ENCODE measurements around the gene SCN10A. TPM values are rescaled to one million over a fixed set of nuclear protein-coding genes. Genes with fewer than 3 reads are reported as not detected.

Gene SCN10A
- total and polyA plus RNA-seq, 2 of the 13 experiments (the other 11 are each of a cell fraction or from before 2014, with no cell fraction given) = not detected

DNA sequence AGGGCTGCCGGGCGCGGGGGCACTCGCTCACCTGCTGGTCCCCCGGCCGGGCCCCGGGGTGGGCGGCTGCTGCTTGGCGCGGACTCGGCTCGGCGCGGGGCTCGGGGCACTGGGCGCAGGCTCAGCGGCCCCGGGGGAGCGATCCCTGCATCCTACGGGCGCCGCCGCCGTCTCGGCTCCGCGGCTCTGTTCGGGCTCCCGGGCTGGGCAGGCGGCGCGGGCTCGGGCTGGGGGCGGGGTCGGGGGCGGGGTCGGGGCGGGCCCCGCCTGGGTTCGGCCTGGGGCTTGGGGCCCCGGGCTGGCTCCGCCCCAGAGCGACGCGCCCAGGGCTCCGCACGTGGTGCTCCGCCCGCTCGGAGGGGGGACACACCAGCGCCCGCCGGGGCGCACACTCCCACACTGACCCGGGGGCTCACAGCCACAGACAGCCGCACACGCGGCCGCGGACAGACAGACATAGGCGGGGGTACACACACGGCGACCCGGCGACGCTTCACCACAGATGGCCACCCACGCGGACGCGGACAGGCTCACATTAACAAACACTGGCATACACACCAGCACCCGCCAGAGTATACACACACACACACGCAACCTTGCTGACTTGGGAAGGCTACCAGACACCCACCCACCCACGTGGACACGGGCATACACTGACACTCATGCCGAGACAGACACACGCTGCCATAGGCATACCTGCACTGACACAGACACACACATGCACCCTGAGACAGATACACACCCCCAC lies 166.3 kb downstream of the SCN10A start, which contains the start of gene SCN5A:
SCN5A (minus strand) TSS at position 188 of the 748 bp plus-strand sequence. CDS start 16,380 bp downstream, outside the sequence.
- Histone ChIP-seq H3K27me3 (ENCODE audit: control insufficient read depth in 1 of 2, insufficient read depth in 2 of 2, low read length in 2 of 2) (peaks cover 6 to 50% of the 10 kb centered on the region in 2 experiments), H4K20me1 (ENCODE audit: insufficient read depth, low read length) (no peaks in the 10 kb centered on the region), H3K4me2 (ENCODE audit: low read depth, low read length) (peak within 1 kb of the TSS; percentile 71), H3K4me3 (replicated peaks in 1 of 3; ENCODE audit: insufficient read depth in 1 of 3, low read depth in 2 of 3, low read length in 3 of 3) (peak within 1 kb of the TSS in 2 of 3 experiments; percentile 39 to 61; a peak in 4 of 6 replicates), H3K79me2 (ENCODE audit: insufficient read depth, low read length) (no peaks in the 10 kb centered on the region), H3K4me1 (ENCODE audit: insufficient read depth, low read length) (peaks cover 13% of the 10 kb centered on the region), H3K9ac (ENCODE audit: insufficient read depth, low read depth, low read length) (no peak within 1 kb of the TSS), H2AFZ (ENCODE audit: low read length) (no peak within 1 kb of the TSS), H3K9me3 (ENCODE audit: low read length) (no peaks in the 10 kb centered on the region), H3K36me3 (replicated peaks in 1 of 2; ENCODE audit: control insufficient read depth in 1 of 2, insufficient read depth in 2 of 2, low read length in 2 of 2) (no peaks in the 10 kb centered on the region), H3K27ac (ENCODE audit: extremely low read length, insufficient read depth, low read length) (no peak within 1 kb of the TSS)
- 17% methylated on average over 3 of the region's 76 CpGs for WGBS (ENCODE audit: low lambda C conversion rate)
- POLR2A ChIA-PET = no interaction called here
- DNase-seq (ENCODE audit: low spot score) (no peak), ATAC-seq (peak; percentile 76), FAIRE-seq (no peak)
- no TSS peak for BruUV-seq (replicated peaks)
- intact Hi-C loops (cut with micrococcal nuclease; ENCODE audit: unreplicated experiment) (loop anchor here (5.0 to 10.0 kb wide), 3 partner anchors 178 to 1155 kb away; no protein-coding TSS in a partner anchor), in situ Hi-C loops (cut with HindIII; ENCODE audit: extremely low pct_ligation_motif_present, low pct_unique_long_range_greater_than_20kb) (loop anchor here (5.0 to 10.0 kb wide), 2 partner anchors 117 to 195 kb away; no protein-coding TSS in a partner anchor)
- CTCF ChIA-PET (ENCODE audit: low intra/inter-chr PET ratio, low total read pairs) = interaction anchor here (2.0 kb wide), 1 partner anchor 129 kb away, joined by 15 read pairs; no protein-coding TSS in a partner anchor
- TF ChIP-seq SNAI1 (CRISPR knock-in tag; IDR thresholded peaks at IDR 0.05; ENCODE audit: borderline replicate concordance) (no peak), POLR2G (IDR thresholded peaks at IDR 0.05; ENCODE audit: low read depth, low read length) (no peak), BRF2 (CRISPR knock-in tag; IDR thresholded peaks at IDR 0.05) (no peak), TFE3 (CRISPR knock-in tag; IDR thresholded peaks at IDR 0.05) (no peak), PTBP1 (IDR thresholded peaks at IDR 0.05; ENCODE audit: low read depth, low read length, poor library complexity, severe bottlenecking) (no peak), ZNF530 (CRISPR knock-in tag; IDR thresholded peaks at IDR 0.05; ENCODE audit: low read depth) (no peak), IKZF4 (CRISPR knock-in tag; IDR thresholded peaks at IDR 0.05; ENCODE audit: borderline replicate concordance, low read depth, not compliant biosample characterization) (no peak), E2F1 (CRISPR knock-in tag; IDR thresholded peaks at IDR 0.05) (no peak), ZNF580 (CRISPR knock-in tag; IDR thresholded peaks at IDR 0.05; ENCODE audit: borderline replicate concordance, low read depth) (no peak), ZNF383 (CRISPR knock-in tag; IDR thresholded peaks at IDR 0.05; ENCODE audit: borderline replicate concordance) (no peak), HNRNPH1 (optimal IDR thresholded peaks at IDR 0.05; ENCODE audit: low read depth, low read length) (no peak), RCOR2 (CRISPR knock-in tag; IDR thresholded peaks at IDR 0.05) (no peak)
- TF ChIP-seq, protein P1, sequence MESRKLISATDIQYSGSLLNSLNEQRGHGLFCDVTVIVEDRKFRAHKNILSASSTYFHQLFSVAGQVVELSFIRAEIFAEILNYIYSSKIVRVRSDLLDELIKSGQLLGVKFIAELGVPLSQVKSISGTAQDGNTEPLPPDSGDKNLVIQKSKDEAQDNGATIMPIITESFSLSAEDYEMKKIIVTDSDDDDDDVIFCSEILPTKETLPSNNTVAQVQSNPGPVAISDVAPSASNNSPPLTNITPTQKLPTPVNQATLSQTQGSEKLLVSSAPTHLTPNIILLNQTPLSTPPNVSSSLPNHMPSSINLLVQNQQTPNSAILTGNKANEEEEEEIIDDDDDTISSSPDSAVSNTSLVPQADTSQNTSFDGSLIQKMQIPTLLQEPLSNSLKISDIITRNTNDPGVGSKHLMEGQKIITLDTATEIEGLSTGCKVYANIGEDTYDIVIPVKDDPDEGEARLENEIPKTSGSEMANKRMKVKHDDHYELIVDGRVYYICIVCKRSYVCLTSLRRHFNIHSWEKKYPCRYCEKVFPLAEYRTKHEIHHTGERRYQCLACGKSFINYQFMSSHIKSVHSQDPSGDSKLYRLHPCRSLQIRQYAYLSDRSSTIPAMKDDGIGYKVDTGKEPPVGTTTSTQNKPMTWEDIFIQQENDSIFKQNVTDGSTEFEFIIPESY (CRISPR knock-in tag; IDR thresholded peaks at IDR 0.05) = no peak
- TF ChIP-seq, protein P2, sequence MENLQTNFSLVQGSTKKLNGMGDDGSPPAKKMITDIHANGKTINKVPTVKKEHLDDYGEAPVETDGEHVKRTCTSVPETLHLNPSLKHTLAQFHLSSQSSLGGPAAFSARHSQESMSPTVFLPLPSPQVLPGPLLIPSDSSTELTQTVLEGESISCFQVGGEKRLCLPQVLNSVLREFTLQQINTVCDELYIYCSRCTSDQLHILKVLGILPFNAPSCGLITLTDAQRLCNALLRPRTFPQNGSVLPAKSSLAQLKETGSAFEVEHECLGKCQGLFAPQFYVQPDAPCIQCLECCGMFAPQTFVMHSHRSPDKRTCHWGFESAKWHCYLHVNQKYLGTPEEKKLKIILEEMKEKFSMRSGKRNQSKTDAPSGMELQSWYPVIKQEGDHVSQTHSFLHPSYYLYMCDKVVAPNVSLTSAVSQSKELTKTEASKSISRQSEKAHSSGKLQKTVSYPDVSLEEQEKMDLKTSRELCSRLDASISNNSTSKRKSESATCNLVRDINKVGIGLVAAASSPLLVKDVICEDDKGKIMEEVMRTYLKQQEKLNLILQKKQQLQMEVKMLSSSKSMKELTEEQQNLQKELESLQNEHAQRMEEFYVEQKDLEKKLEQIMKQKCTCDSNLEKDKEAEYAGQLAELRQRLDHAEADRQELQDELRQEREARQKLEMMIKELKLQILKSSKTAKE (CRISPR knock-in tag; IDR thresholded peaks at IDR 0.05; ENCODE audit: borderline replicate concordance) = 0 out of 2 replicates have a peak, but pooled peaks have one; percentile 16

All from HepG2 (cell line).